GM12891 (cell line): ENCODE data around the gene PPIP5K1.

Source experiments
- DNase-seq: peaks from one replicate; pipeline ENCODE4 v3.0.0; 2011; ENCODE audit warnings: low spot score; ENCODE audit not compliant: insufficient read length
- FAIRE-seq: peaks from 2 replicates; lab custom pipeline; 2011; peaks lifted over from hg19 to GRCh38; lab: Jason Lieb, UNC
- PAX5 ChIP-seq: IDR thresholded peaks from 2 replicates; pipeline ENCODE4 v1.6.1; 2011; ENCODE audit warnings: low read length, moderate library complexity, mild to moderate bottlenecking; ENCODE audit not compliant: insufficient read depth, severe bottlenecking
- POLR2A ChIP-seq: IDR thresholded peaks from 2 replicates; pipeline ENCODE4 v1.6.1; 2011; ENCODE audit warnings: low read depth, low read length, control low read depth
- POLR2AphosphoS5 ChIP-seq: IDR thresholded peaks from 2 replicates; pipeline ENCODE4 v1.6.1; 2011; ENCODE audit warnings: low read depth, low read length, control low read depth
- POU2F2 ChIP-seq: IDR thresholded peaks from 2 replicates; pipeline ENCODE4 v1.6.1; 2011; ENCODE audit warnings: low read depth, mild to moderate bottlenecking, control low read depth, low read length, moderate library complexity
- SPI1 ChIP-seq: IDR thresholded peaks from 2 replicates; pipeline ENCODE4 v1.6.1; 2011; ENCODE audit warnings: low read depth, low read length, control low read depth
- TAF1 ChIP-seq: IDR thresholded peaks from 2 replicates; pipeline ENCODE4 v1.6.1; 2011; ENCODE audit warnings: low read depth, low read length, control low read depth

Gene PPIP5K1

DNA sequence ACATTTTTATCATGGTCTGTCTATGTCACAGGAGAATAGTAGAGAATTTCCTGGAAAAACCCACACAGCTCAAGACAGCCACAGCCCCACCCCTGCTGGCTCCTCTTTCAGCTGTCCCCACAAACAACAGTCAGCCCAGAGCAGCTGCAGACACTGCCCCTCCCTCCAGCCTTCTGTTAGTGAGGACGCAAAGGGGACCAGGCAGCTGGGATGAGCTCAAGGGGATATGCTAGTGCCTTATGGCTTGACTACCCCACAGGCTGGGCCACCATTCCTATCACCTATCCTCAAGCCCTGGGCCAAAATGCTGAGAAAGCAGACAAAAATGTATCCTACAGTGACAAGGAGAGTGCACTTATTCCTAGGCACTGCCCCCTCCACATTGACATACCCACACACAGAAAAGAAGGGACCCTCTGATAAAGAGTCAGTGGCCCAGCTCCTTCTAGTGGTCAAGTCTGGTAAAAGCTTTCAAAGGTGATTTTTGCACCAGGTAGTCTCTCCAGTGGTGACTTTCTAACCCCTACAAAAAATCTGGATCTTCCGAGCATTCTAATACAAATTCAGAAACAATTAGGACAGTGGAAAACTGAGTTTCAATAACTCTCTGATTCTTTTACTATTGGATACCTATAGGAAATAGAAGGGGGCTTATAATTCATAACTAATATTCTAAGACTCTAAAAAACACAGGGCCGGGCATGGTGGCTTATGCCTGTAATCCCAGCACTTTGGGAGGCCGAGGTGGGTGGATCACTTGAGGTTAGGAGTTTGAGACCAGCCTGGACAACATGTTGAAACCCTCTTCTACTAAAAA lies 75.6 kb downstream of the PPIP5K1 start:
- no peak for FAIRE-seq
- TF ChIP-seq POLR2A (no peak), POLR2AphosphoS5 (no peak), SPI1 (no peak), TAF1 (no peak), POU2F2 (no peak), PAX5 (no peak)
- DNase-seq: no peak

DNA sequence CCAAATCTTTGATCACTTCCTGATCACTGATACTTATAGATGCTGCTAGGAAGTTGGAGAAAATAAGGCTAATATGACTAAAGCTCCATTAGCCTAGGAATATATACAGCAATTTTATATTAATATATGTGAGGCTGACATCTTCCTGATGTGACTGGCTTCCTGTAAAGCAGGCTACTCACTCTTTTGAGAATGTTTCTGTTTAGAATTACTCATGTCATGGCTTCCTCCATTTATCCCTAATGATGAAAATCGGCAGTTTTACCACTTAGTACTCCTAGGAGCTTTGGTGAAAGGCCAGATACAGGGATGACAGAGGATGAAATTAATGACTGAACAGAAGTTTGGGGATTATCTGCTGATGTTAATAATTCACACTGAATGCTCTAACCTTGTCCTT lies 76.5 kb downstream of the PPIP5K1 start:
- DNase-seq: no peak
- TF ChIP-seq POU2F2: no peak
- TF ChIP-seq PAX5: no peak
- no peak for TF ChIP-seq POLR2A
- TF ChIP-seq POLR2AphosphoS5: no peak
- TF ChIP-seq TAF1: no peak
- no peak for TF ChIP-seq SPI1
- no peak for FAIRE-seq

DNA sequence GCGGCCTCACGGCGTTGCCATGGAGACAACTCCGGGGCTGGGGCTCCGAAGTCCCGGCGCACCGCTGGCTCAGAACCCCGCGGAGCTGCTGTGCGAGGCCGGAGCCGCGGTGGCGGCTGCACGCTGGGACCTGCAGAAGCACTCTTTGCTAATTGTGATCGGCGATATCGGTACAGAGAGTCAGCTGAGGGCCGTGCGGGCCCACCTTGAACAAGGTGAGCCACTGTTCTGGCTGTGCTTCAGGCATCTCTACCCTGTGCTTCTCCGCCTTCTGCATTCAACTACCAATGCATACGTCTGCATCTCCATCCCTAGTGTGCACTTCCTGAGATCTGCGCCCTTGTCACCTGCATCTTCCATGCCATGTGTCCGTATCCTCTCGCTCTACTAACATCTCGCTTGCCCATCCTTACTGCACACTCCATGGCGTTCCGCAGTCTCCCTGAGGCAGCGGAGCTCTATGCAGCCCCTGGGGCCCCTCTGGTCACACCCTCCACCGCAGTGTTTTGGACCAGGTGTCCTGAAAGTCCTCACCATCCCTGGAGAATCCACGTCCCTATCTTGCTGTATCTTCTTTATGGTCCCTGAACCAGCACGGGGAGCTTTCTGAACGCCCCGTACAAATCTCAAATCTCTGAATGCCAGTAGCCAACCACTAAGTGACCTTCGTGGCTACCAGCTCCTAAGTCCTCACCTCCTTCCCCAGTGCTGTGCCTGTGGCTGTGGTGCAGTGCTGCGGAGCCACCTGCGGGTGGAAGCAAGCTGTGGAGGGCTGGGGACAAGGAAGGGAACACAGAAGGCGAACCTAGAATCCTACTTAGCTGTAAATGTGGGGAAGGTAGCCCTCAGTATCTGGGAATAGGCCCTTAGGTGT lies 78.8 kb downstream of the PPIP5K1 start:
- TF ChIP-seq PAX5: no peak
- no peak for TF ChIP-seq TAF1
- no peak for FAIRE-seq
- no peak for DNase-seq

GRCh38 chr15:43510200-43511011 lies 79.6 kb downstream of the PPIP5K1 start:
- FAIRE-seq (peak; percentile 95), DNase-seq (peak; percentile 95)
- no peak for TF ChIP-seq PAX5
- TF ChIP-seq POLR2A: peak; percentile 47; the same call in 1 of the 2 replicates
- 0 out of 2 replicates have a peak, but pooled peaks have one; percentile 13 for TF ChIP-seq SPI1
- no peak; the same call in 1 of the 2 replicates for TF ChIP-seq POLR2AphosphoS5
- no peak; the same call in 1 of the 2 replicates for TF ChIP-seq TAF1
- no peak; the same call in 1 of the 2 replicates for TF ChIP-seq POU2F2

GRCh38 chr15:43509660-43510199 lies 80.3 kb downstream of the PPIP5K1 start:
- no peak for FAIRE-seq
- TF ChIP-seq SPI1 (no peak), POU2F2 (no peak), POLR2AphosphoS5 (no peak)
- DNase-seq: no peak

DNA sequence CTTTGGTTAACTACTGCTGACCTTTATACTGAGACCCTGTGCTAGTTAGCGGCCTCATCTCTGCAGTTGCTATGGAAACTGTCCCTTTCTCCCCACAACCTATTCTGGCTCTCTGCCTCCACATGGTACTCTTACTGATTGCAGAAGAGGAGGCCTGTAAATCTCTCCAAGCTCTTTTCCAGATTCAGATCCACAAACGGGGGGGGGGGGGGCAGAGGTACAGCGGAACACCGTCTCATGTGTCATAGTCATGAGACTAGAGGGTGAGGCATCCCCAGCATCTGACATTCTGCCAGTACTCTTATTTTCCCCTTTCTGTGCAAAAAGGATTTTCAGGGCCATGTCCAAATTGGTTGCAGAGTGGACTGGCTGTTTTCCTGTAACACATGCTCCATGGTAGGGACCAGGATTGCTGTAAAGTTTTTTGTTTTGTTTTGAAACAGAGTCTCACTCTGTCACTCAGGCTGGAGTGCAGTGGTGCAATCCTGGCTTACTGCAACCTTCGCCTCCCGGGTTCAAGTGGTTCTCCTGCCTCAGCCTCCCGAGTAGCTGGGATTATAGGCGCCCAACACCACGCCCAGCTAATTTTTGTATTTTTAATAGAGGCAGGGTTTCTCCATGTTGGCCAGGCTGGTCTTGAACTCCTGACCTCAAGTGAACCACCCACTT lies 80.9 kb downstream of the PPIP5K1 start:
- DNase-seq: no peak
- no peak for TF ChIP-seq TAF1
- no peak for TF ChIP-seq SPI1
- TF ChIP-seq PAX5: no peak
- no peak for TF ChIP-seq POU2F2
- TF ChIP-seq POLR2AphosphoS5: no peak
- no peak for TF ChIP-seq POLR2A
- no peak for FAIRE-seq

- FAIRE-seq: no peak
- no peak for DNase-seq
- no peak for TF ChIP-seq POLR2AphosphoS5
- no peak for TF ChIP-seq TAF1
- no peak for TF ChIP-seq POLR2A
- TF ChIP-seq PAX5: no peak
- no peak for TF ChIP-seq POU2F2
- no peak for TF ChIP-seq SPI1
These were observed 81.6 kb downstream of the PPIP5K1 start for GRCh38 chr15:43508421-43508820.

GRCh38 chr15:43505738-43506137 lies 84.3 kb downstream of the PPIP5K1 start:
- no peak for TF ChIP-seq TAF1
- no peak for TF ChIP-seq POU2F2
- TF ChIP-seq PAX5: no peak
- TF ChIP-seq POLR2A: no peak
- TF ChIP-seq SPI1: no peak
- TF ChIP-seq POLR2AphosphoS5: no peak
- FAIRE-seq (no peak), DNase-seq (no peak)
